ENCODE measurements around the gene POLR3GL.
"Not testable (repeated sequence)": the region's sequence is repeated elsewhere in the genome, so short reads cannot be mapped to it uniquely, and the experiment has no call there.

The POLR3GL gene

GRCh38 chr1:145964328-145965118, at the start of gene POLR3GL, which contains the start of gene ANKRD34A:
Gene POLR3GL, plus strand, starts transcription at chr1:145964690. Its CDS starts 10,176 bp downstream, at chr1:145974866.
Gene ANKRD34A, minus strand, starts transcription at chr1:145964575. Its CDS starts 2,816 bp downstream, at chr1:145961759.
- peak; percentile 86 to 90 for DNase-seq

- no peak for DNase-seq
These were observed 47.7 kb upstream of the POLR3GL start for GRCh38 chr1:145916745-145917144.

DNA sequence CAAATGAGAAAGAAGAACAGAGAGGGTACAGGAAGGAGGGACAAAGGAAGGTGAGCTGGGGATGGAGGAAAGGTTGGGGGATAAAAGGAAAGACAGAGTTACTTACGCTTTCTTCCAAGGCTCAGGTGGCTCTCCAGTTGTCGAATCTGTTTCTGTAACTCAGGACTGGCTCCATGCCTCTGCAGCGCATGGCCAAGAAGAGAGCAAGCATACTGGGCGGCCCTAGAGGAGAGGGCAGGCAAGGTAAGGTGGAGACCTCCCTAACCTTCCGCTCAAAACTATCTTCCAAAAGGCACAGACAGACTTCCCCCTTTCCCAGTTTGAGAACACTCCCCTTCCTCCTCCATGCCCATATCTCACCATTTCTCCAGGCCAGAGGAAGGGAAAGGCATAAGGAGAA, 46.9 kb upstream of the POLR3GL start:
- DNase-seq = no peak

GRCh38 chr1:145918144-145918991, 46.1 kb upstream of the POLR3GL start, which contains the start of gene PEX11B:
Gene PEX11B, minus strand, starts transcription at chr1:145918717. Its CDS starts 29 bp downstream, at chr1:145918688.
- DNase-seq = peak; percentile 89 to 91

DNA sequence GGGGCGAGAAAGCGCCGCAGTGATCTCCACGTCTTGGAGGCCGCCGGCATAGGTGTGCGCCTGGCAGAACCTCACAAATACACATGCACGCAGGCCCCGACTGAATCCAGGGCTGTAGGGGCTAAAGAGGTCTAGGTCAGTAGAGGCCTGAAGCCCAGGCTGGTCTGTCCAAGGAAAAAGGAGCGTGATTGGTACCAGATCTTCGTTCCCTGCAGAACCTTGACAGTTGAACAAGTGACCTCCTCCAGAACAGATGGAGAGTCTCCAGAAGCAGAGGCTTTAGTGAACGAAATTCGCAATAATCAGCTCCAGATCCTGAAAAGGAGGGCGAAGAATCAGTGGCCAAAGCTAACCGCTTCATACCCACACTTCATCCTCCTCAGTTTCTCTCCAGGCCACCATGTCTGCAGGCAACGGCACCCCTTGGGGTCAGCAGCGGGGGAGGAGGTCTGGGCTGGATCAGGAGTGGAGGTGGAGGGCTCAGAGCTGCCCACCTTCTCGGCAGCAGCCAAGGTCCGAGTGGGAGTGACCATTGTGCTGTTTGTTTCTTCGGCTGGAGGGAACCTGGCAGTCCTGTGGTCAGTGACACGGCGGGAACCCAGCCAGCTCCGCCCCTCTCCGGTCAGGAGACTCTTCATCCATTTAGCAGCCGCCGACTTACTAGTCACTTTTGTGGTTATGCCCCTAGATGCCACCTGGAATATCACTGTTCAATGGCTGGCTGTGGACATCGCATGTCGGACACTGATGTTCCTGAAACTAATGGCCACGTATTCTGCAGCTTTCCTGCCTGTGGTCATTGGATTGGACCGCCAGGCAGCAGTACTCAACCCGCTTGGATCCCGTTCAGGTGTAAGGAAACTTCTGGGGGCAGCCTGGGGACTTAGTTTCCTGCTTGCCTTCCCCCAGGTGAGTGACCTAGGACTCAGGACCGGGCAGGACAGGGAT, 45.2 kb upstream of the POLR3GL start:
- DNase-seq = no peak

DNA sequence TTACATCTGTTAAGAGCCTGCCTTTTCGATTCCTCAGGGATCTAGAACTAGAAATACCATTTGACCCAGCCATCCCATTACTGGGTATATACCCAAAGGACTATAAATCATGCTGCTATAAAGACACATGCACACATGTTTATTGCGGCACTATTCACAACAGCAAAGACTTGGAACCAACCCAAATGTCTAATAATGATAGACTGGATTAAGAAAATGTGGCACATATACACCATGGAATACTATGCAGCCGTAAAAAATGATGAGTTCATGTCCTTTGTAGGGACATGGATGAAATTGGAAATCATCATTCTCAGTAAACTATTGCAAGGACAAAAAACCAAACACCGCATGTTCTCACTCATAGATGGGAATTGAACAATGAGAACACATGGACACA, 44.2 kb upstream of the POLR3GL start:
- DNase-seq = not testable (repeated sequence)

DNA sequence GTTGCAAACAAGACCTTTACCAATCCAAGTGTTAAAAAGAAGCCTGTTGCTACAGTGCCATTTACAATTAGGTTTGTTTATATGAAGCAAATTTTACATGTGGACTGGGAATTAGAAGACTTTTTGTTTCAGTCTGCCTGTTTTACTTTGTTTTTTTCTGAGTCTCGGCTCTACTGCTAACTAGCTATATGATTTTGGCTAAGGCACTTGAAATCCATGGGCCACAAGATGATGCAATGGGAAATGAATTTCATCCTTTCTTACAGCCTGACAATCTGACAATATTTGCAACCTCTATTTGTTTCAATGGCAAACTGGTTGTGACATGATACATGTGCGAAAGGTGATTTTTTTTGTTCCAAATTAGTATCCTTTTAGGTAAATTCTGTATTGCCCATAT, 42.2 kb upstream of the POLR3GL start:
- DNase-seq = no peak

GRCh38 chr1:145926686-145927062, 37.8 kb upstream of the POLR3GL start:
- DNase-seq = peak; percentile 38 to 49

- DNase-seq = peak; percentile 92 to 94
These were observed 37.2 kb upstream of the POLR3GL start, which contains the start of gene RBM8A for GRCh38 chr1:145927063-145927886. Gene RBM8A, minus strand, starts transcription at chr1:145927484. Its CDS starts 58 bp downstream, at chr1:145927426.

GRCh38 chr1:145927916-145928643, 36.4 kb upstream of the POLR3GL start:
- DNase-seq = no peak

DNA sequence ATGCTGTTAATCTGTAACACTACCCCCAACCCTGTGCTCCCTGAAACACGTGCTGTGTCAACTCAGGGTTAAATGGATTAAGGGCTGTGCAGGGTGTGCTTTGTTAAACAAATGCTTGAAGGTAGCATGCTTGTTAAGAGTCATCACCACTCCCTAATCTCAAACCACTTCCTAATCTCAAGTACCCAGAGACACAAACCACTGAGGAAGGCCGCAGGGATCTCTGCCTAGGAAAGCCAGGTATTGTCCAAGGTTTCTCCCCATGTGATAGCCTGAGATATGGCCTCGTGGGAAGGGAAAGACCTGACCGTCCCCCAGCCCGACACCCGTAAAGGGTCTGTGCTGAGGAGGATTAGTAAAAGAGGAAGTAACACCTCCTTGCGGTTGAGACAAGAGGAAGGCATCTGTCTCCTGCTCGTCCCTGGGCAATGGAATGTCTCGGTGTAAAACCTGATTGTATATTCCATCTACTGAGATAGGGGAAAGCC, 31.9 kb upstream of the POLR3GL start:
- peak; percentile 19 to 28 for DNase-seq

GRCh38 chr1:145935708-145936107, 28.8 kb upstream of the POLR3GL start:
- no peak for DNase-seq

DNA sequence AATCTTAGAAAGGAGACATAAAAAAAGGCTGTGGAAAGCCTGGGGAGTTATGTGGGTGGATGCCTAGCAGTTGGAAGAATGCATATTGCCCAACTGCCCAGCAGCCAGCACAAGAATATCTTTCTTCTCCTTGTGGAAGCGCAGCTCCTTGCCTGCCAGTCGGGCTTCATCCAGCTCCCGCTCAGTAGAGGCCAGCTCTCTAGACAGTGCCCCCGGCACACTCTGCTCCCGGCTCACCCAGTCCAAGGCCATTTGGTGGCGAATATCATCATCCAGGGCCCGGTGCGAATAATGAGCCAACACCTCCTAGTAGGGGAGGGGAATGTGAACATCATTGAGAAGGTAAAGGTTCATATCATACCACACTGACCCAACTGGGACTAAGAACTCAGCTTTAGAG, 28.2 kb upstream of the POLR3GL start:
- no peak for DNase-seq

GRCh38 chr1:145937436-145937835, 27.1 kb upstream of the POLR3GL start:
- no peak for DNase-seq

DNA sequence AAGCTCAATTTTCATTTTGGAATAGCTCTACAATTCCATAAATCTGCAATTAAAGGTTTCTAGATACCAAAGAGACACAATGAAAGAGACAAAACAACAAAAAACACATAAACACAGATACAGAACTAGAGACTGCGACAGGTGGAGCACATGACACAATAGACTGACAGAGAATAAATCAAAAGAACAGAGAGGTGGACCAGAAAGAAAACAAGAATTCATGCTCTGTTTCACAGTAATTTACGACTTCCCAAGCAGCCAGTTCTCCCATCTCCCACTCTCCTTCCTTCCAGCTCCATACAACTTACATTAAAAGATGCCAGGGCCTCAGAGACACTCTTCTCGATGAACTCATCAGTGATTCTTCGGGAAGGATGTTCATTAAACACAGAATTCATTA, 22.1 kb upstream of the POLR3GL start:
- no peak for DNase-seq

- no peak for DNase-seq
These were observed 21.6 kb upstream of the POLR3GL start for GRCh38 chr1:145942871-145943270.

DNA sequence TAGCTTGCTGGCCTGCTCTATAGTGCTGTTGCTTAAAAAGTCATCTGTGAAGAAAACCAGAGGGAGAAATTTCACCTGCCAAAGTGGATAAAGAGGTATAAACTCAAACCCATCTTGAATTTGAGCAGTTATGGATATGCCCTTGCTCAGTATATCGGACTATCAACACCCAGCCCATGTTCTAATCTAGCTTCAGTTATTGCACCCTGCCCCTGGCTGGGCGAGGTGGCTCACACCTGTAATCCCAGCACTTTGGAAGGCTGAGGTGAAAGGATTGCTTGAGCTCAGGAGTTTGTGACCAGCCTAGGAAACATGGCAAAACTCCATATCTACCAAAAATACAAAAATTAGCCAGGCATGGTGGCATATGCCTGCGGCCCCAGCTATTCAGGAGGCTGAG, 20.0 kb upstream of the POLR3GL start:
- DNase-seq = no peak

GRCh38 chr1:145946477-145946986, 18.0 kb upstream of the POLR3GL start:
- DNase-seq = no peak

- no peak for DNase-seq
These were observed 16.9 kb upstream of the POLR3GL start for GRCh38 chr1:145947551-145947950.

- no peak for DNase-seq
These were observed 15.3 kb upstream of the POLR3GL start for GRCh38 chr1:145949219-145949618.

Measured in activated CD4-positive, alpha-beta T cell treated with anti-CD3 and anti-CD28 coated beads for 4 hours (primary cell).